Endothelial cell of umbilical vein (primary cell): ENCODE measurements around the gene ATG12.

Experiments
- EZH2 ChIP-seq: IDR thresholded peaks from 2 replicates; pipeline ENCODE4 v1.6.1; 2012; ENCODE audit warnings: borderline replicate concordance, low read depth, mild to moderate bottlenecking, moderate library complexity, low read length, inconsistent platforms; ENCODE audit not compliant: severe bottlenecking
- FOS ChIP-seq: IDR thresholded peaks from 2 replicates; pipeline ENCODE4 v1.6.1; 2011; ENCODE audit warnings: mild to moderate bottlenecking, low read length, moderate library complexity, borderline replicate concordance; ENCODE audit not compliant: insufficient read depth
- JUN ChIP-seq: IDR thresholded peaks from 2 replicates; pipeline ENCODE4 v1.6.1; 2011; ENCODE audit warnings: borderline replicate concordance, low read depth; ENCODE audit not compliant: insufficient read length, insufficient read depth
- MYC ChIP-seq: IDR thresholded peaks from one replicate; pipeline ENCODE4 v1.6.1; 2011; ENCODE audit warnings: mild to moderate bottlenecking, low read depth, low read length
- POLR2A ChIP-seq: IDR thresholded peaks from 2 replicates; pipeline ENCODE4 v1.6.1; 2012; ENCODE audit warnings: low read depth, mild to moderate bottlenecking, control low read depth, low read length
- POLR2AphosphoS5 ChIP-seq: IDR thresholded peaks from 2 replicates; pipeline ENCODE4 v1.6.1; 2012; ENCODE audit warnings: low read depth, mild to moderate bottlenecking, control low read depth, low read length, moderate library complexity; ENCODE audit not compliant: insufficient read depth
- TF ChIP-seq, protein P1 (sequence below), 2 donors: IDR thresholded peaks; 1 replicate in 1 of 2; 2 replicates in 1 of 2; pipeline ENCODE4 v1.5.1; 2011; ENCODE audit warnings: low read length in 2 of 2, mild to moderate bottlenecking in 2 of 2, moderate library complexity in 2 of 2, control low read depth in 1 of 2, inconsistent platforms in 1 of 2, low read depth in 1 of 2; ENCODE audit not compliant: insufficient read depth in 1 of 2; ENCODE audit errors: extremely low read depth in 1 of 2
- TF ChIP-seq, protein P2 (sequence below): IDR thresholded peaks from 2 replicates; pipeline ENCODE4 v1.6.1; 2011; ENCODE audit not compliant: insufficient read depth, insufficient read length

DNA sequence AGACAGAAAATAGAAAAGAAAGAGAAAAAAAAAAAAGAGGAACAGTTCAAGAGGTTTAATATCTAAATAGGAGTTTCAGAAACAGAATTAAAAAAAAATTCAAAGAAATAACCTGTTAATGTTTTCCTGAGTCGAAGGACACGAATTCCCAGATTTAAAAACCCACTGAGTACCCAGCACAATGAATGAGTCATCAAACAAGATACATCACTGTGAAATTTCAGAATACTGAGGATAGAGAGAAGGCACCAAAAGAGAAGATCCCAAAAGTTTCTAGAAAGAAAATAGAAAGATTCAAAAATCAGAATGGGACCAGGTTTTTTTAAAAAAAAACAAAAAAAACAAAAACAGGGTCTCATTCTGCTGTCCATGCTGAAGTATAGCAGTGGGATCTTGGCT lies 33.7 kb downstream of the ATG12 start:
- TF ChIP-seq, protein P1, sequence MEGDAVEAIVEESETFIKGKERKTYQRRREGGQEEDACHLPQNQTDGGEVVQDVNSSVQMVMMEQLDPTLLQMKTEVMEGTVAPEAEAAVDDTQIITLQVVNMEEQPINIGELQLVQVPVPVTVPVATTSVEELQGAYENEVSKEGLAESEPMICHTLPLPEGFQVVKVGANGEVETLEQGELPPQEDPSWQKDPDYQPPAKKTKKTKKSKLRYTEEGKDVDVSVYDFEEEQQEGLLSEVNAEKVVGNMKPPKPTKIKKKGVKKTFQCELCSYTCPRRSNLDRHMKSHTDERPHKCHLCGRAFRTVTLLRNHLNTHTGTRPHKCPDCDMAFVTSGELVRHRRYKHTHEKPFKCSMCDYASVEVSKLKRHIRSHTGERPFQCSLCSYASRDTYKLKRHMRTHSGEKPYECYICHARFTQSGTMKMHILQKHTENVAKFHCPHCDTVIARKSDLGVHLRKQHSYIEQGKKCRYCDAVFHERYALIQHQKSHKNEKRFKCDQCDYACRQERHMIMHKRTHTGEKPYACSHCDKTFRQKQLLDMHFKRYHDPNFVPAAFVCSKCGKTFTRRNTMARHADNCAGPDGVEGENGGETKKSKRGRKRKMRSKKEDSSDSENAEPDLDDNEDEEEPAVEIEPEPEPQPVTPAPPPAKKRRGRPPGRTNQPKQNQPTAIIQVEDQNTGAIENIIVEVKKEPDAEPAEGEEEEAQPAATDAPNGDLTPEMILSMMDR (IDR thresholded peaks at IDR 0.05; ENCODE audit: extremely low read depth in 1 of 2, insufficient read depth in 1 of 2, low read depth in 1 of 2, low read length in 2 of 2): no peak
- TF ChIP-seq EZH2 (no peak), JUN (peak; percentile 18), POLR2A (no peak), FOS (no peak), POLR2AphosphoS5 (no peak), MYC (no peak)
- TF ChIP-seq, protein P2, sequence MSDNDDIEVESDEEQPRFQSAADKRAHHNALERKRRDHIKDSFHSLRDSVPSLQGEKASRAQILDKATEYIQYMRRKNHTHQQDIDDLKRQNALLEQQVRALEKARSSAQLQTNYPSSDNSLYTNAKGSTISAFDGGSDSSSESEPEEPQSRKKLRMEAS: no peak
